ENCODE results near the gene PTPN23.

Gene PTPN23

GRCh38 chr3:47430606-47431005 lies 49.8 kb downstream of the PTPN23 start:
- Histone ChIP-seq H4K20me1 (ENCODE audit: insufficient read depth, low read length, poor library complexity, severe bottlenecking) (no peaks in the 10 kb centered on the region), H3K27me3 (ENCODE audit: insufficient read depth, low read length, poor library complexity, severe bottlenecking) (no peaks in the 10 kb centered on the region), H3K79me2 (ENCODE audit: insufficient read depth, low read length) (no peaks in the 10 kb centered on the region), H3F3A (ENCODE audit: low read depth) (no peaks in the 10 kb centered on the region), H3K9ac (ENCODE audit: low read depth, low read length, poor library complexity, severe bottlenecking) (no peak overlapping the region), H2AFZ (ENCODE audit: low read length) (no peak overlapping the region), H3K4me2 (ENCODE audit: low read depth, low read length, poor library complexity, severe bottlenecking) (no peak overlapping the region), H3K4me1 (ENCODE audit: insufficient read depth, low read length, poor library complexity, severe bottlenecking) (no peaks in the 10 kb centered on the region), H3K9me2 (replicated peaks; ENCODE audit: low read depth, low read length) (no peaks in the 10 kb centered on the region), H3K9me3 (ENCODE audit: insufficient read depth, low read depth, low read length) (no peaks in the 10 kb centered on the region), H3K4me3 (ENCODE audit: low read length, poor library complexity, severe bottlenecking) (no peak overlapping the region), H3K36me3 (ENCODE audit: insufficient read depth, low read length) (peaks cover 67% of the 10 kb centered on the region)
- no peak for TF ChIP-seq CTCF (conservative IDR thresholded peaks at IDR 0.05; ENCODE audit: low read length)
- TF ChIP-seq EZH2phosphoT487 (IDR thresholded peaks at IDR 0.05; ENCODE audit: borderline replicate concordance): no peak

DNA sequence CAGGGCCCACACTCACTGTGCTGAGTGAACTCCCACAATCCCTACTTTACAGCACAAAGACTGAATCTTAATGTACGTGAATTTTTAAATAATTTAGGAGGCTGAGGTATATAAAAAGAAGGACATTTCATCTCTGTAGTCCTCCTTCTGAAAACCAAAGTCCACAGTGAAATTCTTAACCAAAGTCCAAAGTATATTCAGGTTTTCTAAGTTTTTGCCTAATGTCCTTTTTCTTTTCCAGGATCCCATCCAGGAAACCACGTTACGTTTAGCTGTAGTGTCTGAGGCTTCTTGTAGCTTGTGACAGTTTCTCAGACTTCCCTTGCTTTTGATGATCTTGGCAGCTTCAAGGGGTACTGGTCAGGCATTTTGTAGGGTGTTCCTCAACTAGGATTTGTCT lies 50.4 kb downstream of the PTPN23 start:
- Histone ChIP-seq H3K9me3 (ENCODE audit: insufficient read depth, low read depth, low read length) (no peaks in the 10 kb centered on the region), H3K9ac (ENCODE audit: low read depth, low read length, poor library complexity, severe bottlenecking) (no peak overlapping the region), H3K27me3 (ENCODE audit: insufficient read depth, low read length, poor library complexity, severe bottlenecking) (no peaks in the 10 kb centered on the region), H3K36me3 (ENCODE audit: insufficient read depth, low read length) (peaks cover 66% of the 10 kb centered on the region), H3K4me2 (ENCODE audit: low read depth, low read length, poor library complexity, severe bottlenecking) (no peak overlapping the region), H4K20me1 (ENCODE audit: insufficient read depth, low read length, poor library complexity, severe bottlenecking) (no peaks in the 10 kb centered on the region), H3K4me1 (ENCODE audit: insufficient read depth, low read length, poor library complexity, severe bottlenecking) (no peaks in the 10 kb centered on the region), H3K79me2 (ENCODE audit: insufficient read depth, low read length) (no peaks in the 10 kb centered on the region), H3K9me2 (replicated peaks; ENCODE audit: low read depth, low read length) (no peaks in the 10 kb centered on the region), H2AFZ (ENCODE audit: low read length) (no peak overlapping the region), H3F3A (ENCODE audit: low read depth) (no peaks in the 10 kb centered on the region), H3K4me3 (ENCODE audit: low read length, poor library complexity, severe bottlenecking) (no peak overlapping the region)
- no peak for TF ChIP-seq CTCF (conservative IDR thresholded peaks at IDR 0.05; ENCODE audit: low read length)
- no peak for TF ChIP-seq EZH2phosphoT487 (IDR thresholded peaks at IDR 0.05; ENCODE audit: borderline replicate concordance)

- TF ChIP-seq EZH2phosphoT487 (IDR thresholded peaks at IDR 0.05; ENCODE audit: borderline replicate concordance): no peak
- Histone ChIP-seq H3K36me3 (ENCODE audit: insufficient read depth, low read length) (peaks cover 60% of the 10 kb centered on the region), H3K4me1 (ENCODE audit: insufficient read depth, low read length, poor library complexity, severe bottlenecking) (no peaks in the 10 kb centered on the region)
Observed at GRCh38 chr3:47432673-47433072, 51.9 kb downstream of the PTPN23 start.

DNA sequence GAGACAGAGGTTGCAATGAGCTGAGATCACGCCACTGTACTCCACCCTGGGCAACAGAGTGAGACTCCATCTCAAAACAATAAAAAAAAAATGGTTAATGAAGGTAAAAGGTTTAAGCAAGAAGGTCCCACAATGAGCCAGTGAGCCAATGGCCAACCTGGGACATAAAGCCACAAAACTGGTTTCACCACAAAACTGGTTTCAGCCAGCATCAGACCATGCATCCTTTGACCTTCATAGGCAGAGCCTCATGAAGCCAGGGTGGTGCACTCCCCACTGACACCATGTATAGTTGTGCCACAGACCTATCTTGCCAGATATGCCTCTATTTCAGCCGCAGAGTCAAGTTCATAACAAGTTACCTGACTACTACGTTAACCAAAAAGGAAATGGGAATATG lies 53.0 kb downstream of the PTPN23 start:
- H3K36me3 ChIP-seq (ENCODE audit: insufficient read depth, low read length): peaks cover 61% of the 10 kb centered on the region
- no peak overlapping the region for H3K4me2 ChIP-seq (ENCODE audit: low read depth, low read length, poor library complexity, severe bottlenecking)

More at GRCh38 chr3:47432673-47433072, 51.9 kb downstream of the PTPN23 start:
- H3F3A ChIP-seq (ENCODE audit: low read depth): no peaks in the 10 kb centered on the region
- H3K4me2 ChIP-seq (ENCODE audit: low read depth, low read length, poor library complexity, severe bottlenecking): no peak overlapping the region
- no peaks in the 10 kb centered on the region for H3K27me3 ChIP-seq (ENCODE audit: insufficient read depth, low read length, poor library complexity, severe bottlenecking)
- no peak overlapping the region for H3K9ac ChIP-seq (ENCODE audit: low read depth, low read length, poor library complexity, severe bottlenecking)
- H4K20me1 ChIP-seq (ENCODE audit: insufficient read depth, low read length, poor library complexity, severe bottlenecking): no peaks in the 10 kb centered on the region
- no peaks in the 10 kb centered on the region for H3K9me2 ChIP-seq (replicated peaks; ENCODE audit: low read depth, low read length)
- no peak overlapping the region for H3K4me3 ChIP-seq (ENCODE audit: low read length, poor library complexity, severe bottlenecking)
- no peaks in the 10 kb centered on the region for H3K9me3 ChIP-seq (ENCODE audit: insufficient read depth, low read depth, low read length)
- no peaks in the 10 kb centered on the region for H3K79me2 ChIP-seq (ENCODE audit: insufficient read depth, low read length)
- H2AFZ ChIP-seq (ENCODE audit: low read length): no peak overlapping the region

More for the DNA sequence above, 53.0 kb downstream of the PTPN23 start:
- Histone ChIP-seq H2AFZ (ENCODE audit: low read length) (no peak overlapping the region), H3K9ac (ENCODE audit: low read depth, low read length, poor library complexity, severe bottlenecking) (no peak overlapping the region), H3K79me2 (ENCODE audit: insufficient read depth, low read length) (no peaks in the 10 kb centered on the region), H3K9me2 (replicated peaks; ENCODE audit: low read depth, low read length) (no peaks in the 10 kb centered on the region), H3K27me3 (ENCODE audit: insufficient read depth, low read length, poor library complexity, severe bottlenecking) (no peaks in the 10 kb centered on the region), H3K4me1 (ENCODE audit: insufficient read depth, low read length, poor library complexity, severe bottlenecking) (no peaks in the 10 kb centered on the region), H3K9me3 (ENCODE audit: insufficient read depth, low read depth, low read length) (no peaks in the 10 kb centered on the region), H4K20me1 (ENCODE audit: insufficient read depth, low read length, poor library complexity, severe bottlenecking) (no peaks in the 10 kb centered on the region), H3K4me3 (ENCODE audit: low read length, poor library complexity, severe bottlenecking) (no peak overlapping the region), H3F3A (ENCODE audit: low read depth) (no peaks in the 10 kb centered on the region)
- no peak for TF ChIP-seq CTCF (conservative IDR thresholded peaks at IDR 0.05; ENCODE audit: low read length)
- no peak for TF ChIP-seq EZH2phosphoT487 (IDR thresholded peaks at IDR 0.05; ENCODE audit: borderline replicate concordance)
